Liver (tissue), 3 donors: ENCODE data around the gene CCDC92.

Source experiments
- ATF3 ChIP-seq: IDR thresholded peaks from 2 replicates; pipeline ENCODE4 v1.6.1; 2016; ENCODE audit warnings: antibody characterized with exemption
- EGR1 ChIP-seq, 2 donors: IDR thresholded peaks; 2 replicates each; pipeline ENCODE4 v1.6.1; 2016 to 2018; ENCODE audit warnings: antibody characterized with exemption in 2 of 2, low read depth in 2 of 2
- GABPA ChIP-seq, 2 donors: IDR thresholded peaks in 1 of 2; conservative IDR thresholded peaks in 1 of 2; 2 replicates each; pipeline ENCODE4 v1.6.1; 2016; ENCODE audit warnings: antibody characterized with exemption in 2 of 2, mild to moderate bottlenecking in 1 of 2, moderate library complexity in 1 of 2
- HNF4G ChIP-seq: IDR thresholded peaks from 2 replicates; pipeline ENCODE4 v1.6.1; 2016; ENCODE audit warnings: antibody characterized with exemption
- RAD21 ChIP-seq, 2 donors: IDR thresholded peaks; 2 replicates each; pipeline ENCODE4 v1.6.1; 2016; ENCODE audit warnings: antibody characterized with exemption in 2 of 2, mild to moderate bottlenecking in 2 of 2
- TAF1 ChIP-seq: conservative IDR thresholded peaks from 2 replicates; pipeline ENCODE4 v1.6.1; 2016; ENCODE audit warnings: antibody characterized with exemption, mild to moderate bottlenecking
- YY1 ChIP-seq: IDR thresholded peaks from 2 replicates; pipeline ENCODE4 v1.6.1; 2016; ENCODE audit warnings: antibody characterized with exemption, mild to moderate bottlenecking
- TF ChIP-seq, protein P1 (sequence below): fragments of 150-350 bp; IDR thresholded peaks from 2 replicates; pipeline ENCODE4 v1.5.1; 2017; ENCODE audit warnings: improper control_type of control experiment, low read depth, low read length; ENCODE audit not compliant: missing input control
- donor health status: healthy.
- donor health status: healthy.

DNA sequence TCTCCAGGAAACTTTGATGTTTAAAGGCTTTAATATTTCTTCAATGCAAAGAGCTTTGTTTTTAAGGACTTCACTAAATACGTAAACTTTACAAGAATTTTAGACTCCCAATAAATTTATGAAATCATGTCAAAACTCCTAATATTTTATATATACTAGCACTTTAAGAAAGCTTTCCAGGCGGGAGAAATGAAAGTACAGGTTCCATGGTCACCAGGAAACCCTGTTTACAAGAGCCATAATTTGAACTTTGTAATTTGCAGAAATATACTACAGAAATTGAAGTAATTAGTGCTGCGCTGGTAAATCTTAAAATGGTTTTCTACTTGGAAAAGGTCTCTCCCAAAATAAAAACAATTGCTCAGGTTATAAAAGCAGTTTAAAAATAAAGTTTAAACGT, 8.8 kb downstream of the CCDC92 start:
- TF ChIP-seq, protein P1, sequence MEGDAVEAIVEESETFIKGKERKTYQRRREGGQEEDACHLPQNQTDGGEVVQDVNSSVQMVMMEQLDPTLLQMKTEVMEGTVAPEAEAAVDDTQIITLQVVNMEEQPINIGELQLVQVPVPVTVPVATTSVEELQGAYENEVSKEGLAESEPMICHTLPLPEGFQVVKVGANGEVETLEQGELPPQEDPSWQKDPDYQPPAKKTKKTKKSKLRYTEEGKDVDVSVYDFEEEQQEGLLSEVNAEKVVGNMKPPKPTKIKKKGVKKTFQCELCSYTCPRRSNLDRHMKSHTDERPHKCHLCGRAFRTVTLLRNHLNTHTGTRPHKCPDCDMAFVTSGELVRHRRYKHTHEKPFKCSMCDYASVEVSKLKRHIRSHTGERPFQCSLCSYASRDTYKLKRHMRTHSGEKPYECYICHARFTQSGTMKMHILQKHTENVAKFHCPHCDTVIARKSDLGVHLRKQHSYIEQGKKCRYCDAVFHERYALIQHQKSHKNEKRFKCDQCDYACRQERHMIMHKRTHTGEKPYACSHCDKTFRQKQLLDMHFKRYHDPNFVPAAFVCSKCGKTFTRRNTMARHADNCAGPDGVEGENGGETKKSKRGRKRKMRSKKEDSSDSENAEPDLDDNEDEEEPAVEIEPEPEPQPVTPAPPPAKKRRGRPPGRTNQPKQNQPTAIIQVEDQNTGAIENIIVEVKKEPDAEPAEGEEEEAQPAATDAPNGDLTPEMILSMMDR, result no peak
- TF ChIP-seq GABPA (IDR thresholded peaks at IDR 0.05 in 1 of 2, conservative IDR thresholded peaks at IDR 0.05 in 1 of 2), result no peak
- no peak for TF ChIP-seq EGR1 (IDR thresholded peaks at IDR 0.05; ENCODE audit: low read depth in 2 of 2)
- no peak for TF ChIP-seq TAF1
- no peak for TF ChIP-seq ATF3
- TF ChIP-seq HNF4G, result no peak
- no peak for TF ChIP-seq RAD21 (IDR thresholded peaks at IDR 0.05)
- no peak for TF ChIP-seq YY1
